NCI-H128 (cell line): ENCODE data around the gene DNAJC7.

ENCODE experiments used
- DNase-seq: peaks from one replicate; lab custom pipeline; 2025; ENCODE audit not compliant: unreplicated experiment; lab: John Stamatoyannopoulos, UW

Gene DNAJC7

DNA sequence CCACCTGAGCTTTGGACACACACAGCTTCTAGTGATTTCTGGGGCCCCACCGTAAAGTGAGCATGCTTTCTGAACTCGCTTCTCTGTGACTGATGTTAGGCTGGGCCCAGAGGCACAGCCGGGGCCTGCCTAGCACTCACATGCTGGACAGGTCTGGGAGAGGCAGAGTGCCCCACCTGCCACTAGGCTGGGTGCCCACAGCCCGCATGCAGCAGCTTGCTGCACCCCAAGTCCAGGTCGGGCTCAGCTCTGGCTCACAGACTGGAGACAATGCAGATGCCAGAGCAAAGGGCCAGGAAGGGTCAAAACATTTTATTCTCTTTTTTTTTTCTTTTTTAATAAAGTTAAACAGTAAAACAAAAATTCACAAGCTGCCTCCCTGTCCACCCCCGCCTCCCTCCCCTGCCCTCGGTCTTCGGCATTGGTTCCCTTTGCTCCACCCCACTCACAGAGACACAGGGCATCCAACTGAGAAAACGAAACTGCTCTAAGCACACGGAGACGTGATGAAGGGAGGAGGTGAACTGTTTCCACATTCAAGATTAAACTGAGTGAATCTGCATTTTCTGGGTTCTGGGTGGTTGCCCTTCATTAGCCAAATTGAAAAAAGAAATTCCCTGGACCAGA, 41.0 kb downstream of the DNAJC7 start:
- no peak for DNase-seq

DNA sequence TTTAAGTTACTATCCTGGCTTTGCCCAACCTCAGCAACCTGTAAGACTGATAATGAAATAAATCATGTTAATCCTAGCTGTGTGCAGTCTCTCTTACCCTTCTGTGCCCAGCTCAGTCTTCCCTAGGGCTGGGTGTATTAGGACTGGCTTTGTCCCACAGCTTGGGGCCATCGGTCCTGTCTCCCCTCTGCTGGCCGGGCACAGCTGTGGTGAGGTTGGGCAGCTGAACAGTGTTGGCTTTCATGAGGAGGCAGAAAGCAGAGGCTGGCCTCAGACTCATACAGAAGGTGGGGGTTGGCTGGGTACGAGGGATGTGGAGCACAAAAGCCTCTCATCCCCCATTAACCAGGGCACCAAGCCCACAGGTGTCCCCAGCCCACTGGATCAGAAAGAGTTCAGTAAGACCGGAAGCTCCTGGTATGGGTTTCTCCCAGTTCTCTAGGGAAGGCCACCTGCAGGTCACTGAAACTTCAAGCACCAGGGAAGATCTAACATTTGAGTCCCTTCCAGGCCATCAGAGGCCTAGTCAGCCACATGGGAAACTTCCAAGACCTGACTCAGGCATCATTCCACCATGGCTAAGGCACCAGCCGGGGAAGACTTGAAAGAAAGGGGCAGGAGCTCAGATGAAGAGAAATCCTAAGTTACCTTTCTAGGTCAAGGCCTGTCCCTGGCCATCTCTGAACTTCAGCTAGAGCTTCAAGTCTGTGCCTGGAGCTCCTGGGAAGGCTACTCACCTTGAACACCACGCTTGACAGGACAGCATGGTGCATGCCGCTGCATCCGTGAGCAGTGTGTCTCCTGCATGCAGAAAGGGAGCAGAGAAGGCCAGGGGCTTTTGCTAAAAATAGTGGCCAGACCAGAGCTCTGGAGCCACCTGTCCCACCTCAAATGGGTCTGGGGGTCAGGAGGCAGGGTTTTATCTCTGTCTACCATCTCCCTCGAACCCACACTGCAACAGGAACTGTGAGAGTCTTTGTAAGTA, 41.8 kb downstream of the DNAJC7 start:
- no peak for DNase-seq

DNA sequence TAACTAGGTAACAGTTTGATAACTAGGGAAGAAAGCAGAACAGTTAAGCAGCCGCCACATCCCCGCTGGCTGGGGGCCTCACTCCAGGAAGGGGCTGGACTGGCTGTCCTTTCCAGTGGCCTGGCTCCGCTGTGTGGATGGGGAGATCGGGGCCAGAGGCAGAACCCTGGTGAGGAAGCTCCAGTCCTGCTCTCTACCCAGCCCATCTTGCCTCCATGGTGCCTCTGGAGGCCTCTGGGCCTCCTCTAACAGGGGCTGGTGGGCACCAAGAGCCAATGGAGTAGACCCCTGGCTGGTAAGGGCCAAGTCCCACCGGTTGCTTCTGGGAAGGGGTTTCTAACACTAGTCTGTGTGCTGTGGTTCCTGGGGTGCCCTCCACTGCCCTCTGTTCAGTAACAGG, 42.6 kb downstream of the DNAJC7 start:
- DNase-seq: no peak

DNA sequence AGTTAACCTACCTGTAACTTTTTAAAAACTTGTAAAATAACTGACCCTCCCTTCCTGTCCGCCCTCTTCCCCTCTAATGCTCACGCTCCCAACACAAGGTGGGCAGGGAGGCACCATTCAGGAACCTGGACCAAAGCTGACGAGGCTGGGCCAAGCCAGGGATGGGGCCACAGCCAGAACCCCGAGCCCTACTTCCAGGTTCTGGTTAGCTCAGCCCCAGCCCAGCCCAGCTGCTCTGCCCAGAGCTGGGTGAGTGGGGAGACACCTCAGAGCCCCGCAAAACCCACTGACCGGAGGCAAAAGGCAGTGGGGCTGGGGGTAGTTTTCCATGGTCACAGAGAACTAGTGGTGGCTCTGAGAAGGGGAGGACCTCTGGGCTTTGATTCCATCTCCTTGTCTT, 43.2 kb downstream of the DNAJC7 start:
- no peak for DNase-seq

DNA sequence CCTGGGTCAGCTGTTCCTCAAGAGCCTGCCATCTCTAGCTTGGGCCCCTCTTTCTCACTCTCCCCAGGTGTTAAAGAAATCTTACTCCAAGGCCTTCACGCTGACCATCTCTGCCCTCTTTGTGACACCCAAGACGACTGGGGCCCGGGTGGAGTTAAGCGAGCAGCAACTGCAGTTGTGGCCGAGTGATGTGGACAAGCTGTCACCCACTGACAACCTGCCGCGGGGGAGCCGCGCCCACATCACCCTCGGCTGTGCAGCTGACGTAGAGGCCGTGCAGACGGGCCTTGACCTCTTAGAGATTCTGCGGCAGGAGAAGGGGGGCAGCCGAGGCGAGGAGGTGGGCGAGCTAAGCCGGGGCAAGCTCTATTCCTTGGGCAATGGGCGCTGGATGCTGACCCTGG, 43.8 kb downstream of the DNAJC7 start:
- DNase-seq: no peak

DNA sequence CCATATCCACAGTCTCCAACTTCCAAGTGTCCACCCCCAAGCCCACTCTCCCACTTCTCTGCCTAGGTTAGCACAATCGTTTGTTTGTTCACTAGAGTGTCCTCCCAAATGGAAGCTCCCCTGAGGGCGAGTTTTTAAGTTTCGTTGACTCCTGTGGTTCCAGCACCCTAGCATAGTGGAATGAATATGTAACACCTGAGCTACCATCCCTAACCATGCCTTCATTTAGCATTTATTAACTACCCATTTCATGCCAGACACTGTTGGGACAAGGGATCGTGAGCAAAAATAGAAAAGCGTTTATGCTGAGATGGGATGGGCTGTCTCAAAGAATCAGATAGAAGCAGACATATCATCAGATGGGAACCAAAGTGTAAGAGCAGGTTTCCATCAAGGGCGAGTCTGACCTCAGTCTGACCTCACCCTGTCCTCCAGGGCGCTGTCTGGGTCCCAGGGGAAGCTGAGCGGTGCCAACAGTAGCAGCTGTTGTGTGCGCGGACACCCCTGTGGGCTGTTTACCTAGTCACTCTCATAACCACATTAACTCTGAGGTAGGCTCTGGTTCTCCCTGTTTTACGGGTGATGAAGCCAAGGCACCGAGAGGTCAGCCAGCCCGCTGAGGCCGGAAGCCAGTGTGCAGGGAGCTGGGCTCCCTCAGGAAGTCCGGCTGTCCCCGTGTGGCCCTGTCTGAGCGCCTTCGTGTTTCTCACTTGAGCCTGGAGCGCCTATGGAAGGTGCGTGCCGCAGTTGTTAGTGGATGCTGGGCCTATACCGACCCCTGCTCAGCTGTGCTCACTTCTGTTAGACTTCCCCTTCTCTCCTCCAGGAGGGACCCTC, 44.5 kb downstream of the DNAJC7 start:
- DNase-seq: no peak

DNA sequence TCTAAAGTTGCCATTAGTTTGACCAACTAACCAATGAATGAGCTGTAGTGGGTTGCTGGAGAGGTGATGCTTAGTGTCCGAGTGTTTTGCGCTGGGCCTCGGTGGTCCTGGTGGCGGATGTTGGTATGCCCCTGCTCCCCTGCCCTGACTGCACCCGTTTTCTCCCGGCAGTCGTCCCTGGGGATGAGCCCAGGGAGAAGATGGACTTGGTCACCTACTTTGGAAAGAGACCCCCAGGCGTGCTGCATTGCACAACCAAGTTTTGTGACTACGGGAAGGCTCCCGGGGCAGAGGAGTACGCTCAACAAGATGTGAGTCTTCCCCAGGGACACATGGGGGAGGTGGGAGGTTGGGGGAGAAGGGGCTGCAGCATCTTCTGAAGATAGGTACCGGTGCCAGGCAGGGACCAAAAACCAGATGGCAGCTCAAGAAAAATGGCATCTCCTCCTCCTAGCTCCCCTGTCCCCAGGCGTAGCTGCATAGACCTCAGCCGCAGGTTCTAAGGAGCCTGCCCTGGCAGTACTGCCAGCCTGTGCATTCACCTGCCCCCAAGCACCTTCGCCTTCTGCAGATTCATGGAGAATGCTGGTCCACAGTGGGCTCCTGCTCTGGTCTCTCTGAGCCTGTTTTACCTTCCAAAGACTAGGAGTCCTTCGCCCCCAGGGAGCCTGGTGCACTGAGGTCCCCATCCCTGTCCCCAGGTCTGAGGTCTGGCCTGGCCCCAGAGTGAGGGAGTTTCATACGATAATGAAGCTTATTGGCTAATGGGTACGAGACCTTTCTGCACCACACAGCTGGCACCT, 45.3 kb downstream of the DNAJC7 start:
- no peak for DNase-seq

DNA sequence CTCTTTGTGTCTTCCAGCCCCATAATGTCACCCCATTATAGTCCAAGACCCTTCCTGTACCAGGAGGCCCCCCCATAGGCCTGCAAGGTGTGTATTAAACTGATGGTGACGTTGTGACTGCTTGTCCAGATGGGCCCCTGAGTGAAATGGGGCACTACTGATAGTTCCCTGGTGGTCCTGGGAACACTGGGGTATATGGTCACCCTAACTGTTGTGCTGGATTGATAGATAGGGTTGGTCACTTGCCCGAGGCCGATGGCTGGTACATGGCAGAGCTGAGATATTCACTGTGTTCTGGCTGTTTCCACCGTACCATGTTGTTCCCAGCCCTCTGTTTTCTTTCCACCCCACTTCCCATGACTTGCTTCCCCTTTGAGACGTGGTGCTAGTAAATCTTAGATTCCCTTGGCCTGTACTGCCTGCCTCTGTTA, 46.3 kb downstream of the DNAJC7 start:
- DNase-seq: no peak

DNA sequence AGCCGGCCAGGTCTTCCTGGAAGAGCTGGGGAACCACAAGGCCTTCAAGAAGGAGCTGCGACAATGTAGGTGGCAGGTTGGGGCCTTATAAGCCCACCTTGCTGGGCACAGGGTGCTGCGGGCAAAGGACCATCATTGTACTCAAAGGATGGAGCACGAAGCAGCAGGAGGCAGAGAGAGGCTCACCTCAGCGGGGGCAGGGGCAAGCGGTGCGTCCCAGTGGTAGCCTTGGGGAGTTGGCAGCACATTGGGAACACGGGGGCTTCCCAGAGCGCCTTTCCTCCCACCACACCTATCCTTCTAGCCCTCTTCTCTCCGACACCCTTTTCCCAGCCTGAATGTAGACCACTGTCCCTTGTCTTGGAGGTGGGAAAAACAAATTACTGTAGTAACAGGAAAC, 48.6 kb downstream of the DNAJC7 start:
- no peak for DNase-seq

DNA sequence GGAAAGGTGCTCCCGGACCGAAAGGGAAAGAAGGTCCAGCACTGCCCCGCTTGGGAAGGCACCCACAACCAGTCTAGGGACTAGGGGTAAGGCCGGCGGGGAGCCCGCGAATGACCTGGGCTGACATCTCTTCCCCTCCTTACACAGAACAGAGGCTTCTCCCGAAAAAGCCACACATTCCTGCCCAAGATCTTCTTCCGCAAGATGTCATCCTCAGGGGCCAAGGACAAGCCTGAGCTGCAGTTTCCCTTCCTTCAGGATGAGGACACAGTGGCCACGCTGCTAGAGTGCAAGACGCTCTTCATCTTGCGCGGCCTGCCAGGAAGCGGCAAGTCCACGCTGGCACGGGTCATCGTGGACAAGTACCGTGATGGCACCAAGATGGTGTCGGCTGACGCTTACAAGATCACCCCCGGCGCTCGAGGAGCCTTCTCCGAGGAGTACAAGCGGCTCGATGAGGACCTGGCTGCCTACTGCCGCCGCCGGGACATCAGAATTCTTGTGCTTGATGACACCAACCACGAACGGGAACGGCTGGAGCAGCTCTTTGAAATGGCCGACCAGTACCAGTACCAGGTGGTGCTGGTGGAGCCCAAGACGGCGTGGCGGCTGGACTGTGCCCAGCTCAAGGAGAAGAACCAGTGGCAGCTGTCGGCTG, 49.2 kb downstream of the DNAJC7 start:
- no peak for DNase-seq

DNA sequence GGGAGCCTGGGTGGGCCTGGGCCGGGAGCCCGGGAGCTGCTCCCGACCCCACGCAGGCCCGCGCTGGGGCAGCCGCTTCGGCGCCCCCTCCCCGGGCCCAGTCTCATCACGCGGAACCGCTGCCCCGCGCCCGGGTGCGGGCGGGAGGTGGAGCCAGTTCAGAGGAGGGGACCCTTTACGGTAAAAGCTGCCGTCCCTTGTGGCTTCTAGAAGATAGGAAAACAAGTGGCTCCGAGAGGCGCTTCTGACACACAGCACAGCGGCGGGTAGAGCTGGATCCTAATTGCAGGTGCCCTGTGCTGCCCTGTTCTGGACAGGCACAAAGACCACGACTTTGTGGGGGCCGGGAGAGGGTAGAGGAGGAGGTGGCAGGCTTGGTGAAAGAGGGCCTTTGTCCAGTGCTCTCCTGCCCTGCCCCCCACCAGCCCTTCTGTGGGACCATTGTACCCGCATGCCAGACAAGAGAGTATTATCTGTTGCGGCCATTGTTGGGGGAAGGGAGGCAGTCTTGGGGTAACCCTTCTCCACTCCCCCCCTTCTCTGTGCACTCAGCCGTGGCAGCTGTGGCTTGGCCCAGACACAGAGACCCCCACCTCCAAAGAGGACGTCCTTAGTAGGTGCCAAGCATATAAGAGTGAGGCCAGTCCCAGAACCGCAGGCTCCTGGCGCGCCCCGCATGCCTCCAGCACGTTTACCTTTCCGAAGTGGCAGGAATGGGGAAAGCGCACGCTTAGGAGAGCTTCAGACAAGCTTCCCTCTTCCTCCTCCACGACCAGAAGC, 49.9 kb downstream of the DNAJC7 start:
- DNase-seq: no peak

DNA sequence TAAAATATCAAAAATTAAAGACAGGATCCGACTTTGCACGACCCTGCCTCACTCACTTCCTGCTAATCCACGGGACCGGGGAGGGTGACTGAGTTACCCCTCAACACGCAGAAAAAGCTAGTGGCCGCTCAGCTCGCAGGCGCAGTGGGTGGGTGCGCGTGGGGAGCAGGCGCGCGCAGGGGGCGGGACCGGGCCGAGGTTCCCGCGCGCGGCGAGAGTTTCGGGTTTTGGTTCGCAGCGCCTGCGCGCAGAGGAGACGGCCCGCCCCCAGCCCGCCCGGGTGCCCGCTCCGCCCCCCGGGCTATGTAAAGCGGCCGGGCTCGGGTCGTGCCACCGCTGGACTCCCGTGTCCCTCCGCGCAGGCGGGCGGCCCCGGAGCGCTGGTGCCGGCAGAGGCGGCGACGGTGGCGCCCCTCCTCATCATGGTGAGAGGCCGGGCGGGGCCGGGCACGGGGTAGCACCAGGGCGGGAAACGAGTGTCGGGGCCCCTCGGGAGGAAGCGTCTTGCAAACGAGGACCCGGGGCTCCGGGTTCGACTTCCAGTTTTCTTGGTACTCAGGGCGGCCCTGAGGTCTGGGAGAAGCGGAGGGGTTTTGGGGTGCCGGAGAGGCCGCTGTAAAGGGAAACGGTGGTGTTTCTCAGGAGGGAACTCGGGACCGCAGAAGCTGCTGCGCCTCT, 50.6 kb downstream of the DNAJC7 start, which contains the start of gene CNP:
CNP (plus strand) TSS at position 333 of the 678 bp plus-strand sequence; CDS start at position 423, 90 bp downstream.
- DNase-seq: peak; percentile 68

DNA sequence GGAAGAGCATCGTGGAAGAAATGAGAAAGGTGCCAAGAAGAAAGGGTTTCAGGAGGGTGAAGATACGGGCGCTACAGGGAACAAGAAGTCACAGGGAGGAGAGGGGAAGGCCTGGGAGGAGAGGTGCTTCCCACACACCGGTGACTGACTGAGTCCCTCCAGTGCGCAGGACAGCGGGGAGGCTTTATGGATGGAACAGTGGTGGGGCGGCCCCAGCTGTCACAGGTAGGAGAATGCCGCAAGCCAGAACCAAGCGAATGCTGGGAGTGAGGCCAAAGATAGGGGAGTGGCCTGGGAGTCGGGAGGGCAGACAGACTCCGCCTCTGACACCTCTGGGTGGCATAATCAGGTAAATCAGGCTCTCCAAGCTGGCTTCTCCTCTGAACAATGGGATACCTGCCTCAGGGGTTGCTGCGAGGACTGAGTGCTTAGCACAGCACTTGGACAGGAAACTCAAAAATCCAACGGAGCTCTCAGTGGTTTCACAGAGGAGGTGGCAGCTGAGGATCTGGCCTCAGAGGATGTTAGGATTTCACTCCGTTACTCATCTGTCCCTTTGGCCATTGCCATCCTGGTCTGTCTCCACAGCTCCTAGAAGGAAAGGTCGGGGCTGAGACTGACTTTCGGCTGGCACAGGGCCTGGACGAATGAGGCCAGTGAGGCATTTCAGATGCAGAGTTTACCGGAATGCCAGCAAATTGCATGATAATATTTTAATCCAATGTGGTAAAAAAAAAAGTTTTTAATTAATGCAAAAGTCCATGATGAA, 51.4 kb downstream of the DNAJC7 start:
- peak; percentile 71 for DNase-seq

DNA sequence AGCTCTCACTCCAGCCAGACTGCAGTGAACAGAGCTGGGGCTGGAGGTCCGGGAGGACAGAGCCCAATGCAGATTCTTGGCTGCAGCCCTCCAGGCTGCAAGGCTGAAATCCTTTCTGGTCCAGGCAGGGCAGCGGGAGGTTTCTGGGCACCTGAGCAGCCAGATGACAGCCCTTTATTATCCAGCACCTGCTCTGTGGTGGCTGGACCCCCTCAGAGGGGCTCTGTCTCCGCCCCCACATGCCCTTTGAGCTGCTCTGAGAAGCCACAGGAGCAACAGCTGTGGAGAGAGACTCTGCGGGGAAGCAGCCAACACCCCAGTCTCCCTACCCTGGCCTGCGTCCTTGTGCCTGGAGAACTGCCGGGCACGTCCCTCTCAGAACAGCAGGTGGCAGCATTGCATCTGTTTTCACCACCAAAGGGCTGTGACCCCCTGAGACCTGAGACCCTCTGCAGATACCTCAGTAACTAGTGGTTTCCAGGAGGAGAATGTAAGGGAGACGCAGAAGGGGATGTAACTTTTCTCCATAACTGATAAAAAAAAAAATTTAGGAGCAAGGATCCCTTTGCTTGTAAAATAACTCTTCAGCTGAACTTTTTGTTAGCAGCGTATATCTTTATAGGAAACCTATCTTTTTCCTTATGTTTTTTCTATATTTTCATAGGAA, 54.3 kb downstream of the DNAJC7 start:
- peak; percentile 17 for DNase-seq

DNA sequence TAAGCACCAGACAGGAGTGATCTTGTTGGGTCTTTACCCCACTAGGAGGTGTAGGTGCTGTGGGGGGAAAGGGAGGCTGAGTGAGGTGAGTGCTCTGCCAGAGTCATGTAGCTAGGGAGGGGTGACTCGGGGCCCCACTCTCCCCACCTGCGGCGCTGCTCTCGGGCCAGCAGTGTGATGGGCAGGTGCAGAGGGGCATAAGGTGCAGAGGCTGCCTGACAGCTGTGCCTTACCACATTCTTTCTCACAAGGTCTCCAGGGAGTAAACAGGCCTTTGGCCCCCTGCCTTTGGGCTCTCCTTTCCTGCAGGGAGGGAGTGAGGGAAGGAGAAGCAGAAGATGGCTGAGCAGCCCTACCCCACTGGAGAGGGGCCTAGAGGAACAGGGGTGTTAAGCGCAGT, 55.1 kb downstream of the DNAJC7 start:
- no peak for DNase-seq

DNA sequence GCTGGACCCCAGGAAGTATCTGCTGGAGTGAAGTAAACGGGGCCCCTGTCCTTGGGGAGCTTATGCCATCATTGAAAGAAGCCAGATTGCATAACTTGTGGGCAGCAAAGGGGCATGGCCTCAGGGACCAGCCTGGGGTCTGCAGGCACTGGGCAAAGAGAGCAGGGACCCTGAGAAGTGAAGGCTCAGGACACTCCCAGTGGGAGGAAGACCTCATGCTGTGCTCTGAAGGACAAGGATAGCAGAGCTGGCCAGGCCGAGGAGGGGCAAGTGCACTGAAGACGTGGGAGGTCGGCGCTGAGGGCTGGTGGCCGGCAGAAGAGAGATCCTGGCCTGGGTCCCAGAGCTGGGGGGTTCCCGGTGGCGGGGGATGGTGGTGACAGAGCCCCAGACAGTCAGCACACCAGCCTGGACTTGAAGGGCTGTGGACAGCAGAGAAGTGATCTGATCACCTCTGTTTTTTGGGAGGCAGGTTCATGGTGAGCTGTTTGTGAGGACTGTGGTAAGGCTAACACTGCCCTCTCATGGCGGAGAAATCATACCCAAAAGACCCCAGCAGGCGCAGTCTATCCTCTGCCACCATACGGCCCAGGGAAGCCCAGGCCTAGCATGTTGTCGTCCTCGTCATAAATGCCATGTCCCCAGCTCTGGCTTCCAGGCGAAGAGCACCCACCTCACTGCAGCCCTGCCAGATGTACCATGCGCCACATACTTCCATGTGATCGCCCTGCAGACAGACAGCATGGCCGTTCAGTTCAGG, 57.7 kb downstream of the DNAJC7 start:
- DNase-seq: no peak

DNA sequence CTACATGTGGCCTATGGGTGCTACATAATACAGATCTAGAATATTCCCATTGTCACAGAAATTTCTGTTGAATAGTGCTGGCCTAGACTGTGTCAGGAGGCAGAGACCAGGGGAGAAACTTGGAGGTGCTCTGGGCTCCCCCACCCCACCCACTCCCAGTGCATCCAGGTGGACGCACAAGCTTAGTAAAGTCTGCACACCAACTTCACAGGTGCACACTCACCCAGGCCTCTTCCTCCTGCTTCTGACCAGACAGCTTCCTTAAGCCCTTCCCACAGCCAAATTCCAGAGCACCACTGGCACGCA, 58.3 kb downstream of the DNAJC7 start:
- no peak for DNase-seq
